ENCODE measurements around the gene NTHL1. TPM values are rescaled to one million over a fixed set of nuclear protein-coding genes. Genes with fewer than 3 reads are reported as not detected.

Gene NTHL1
- total and polyA plus RNA-seq, 2 of the 4 experiments (the other 2 are of a cell fraction) = 22.8 to 28.0 TPM

GRCh38 chr16:2009791-2010510, 37.7 kb downstream of the NTHL1 start, which contains the start of gene ZNF598:
ZNF598 (minus strand) TSS chr16:2009821.
- Histone ChIP-seq H3K9me1 (ENCODE audit: insufficient read depth, low read length) (peaks cover 8% of the 10 kb centered on the region; the same call in 1 of the 2 replicates), H2AFZ (replicated peaks; ENCODE audit: low read length, poor library complexity) (peak within 1 kb of the TSS; percentile 97), H2BK120ac (ENCODE audit: low read depth, low read length) (peak within 1 kb of the TSS; percentile 84), H4K20me1 (ENCODE audit: insufficient read depth, low read length) (peaks cover 42% of the 10 kb centered on the region), H3K4me3 (ENCODE audit: insufficient read depth, low read depth, low read length) (peak within 1 kb of the TSS; percentile 98), H3K27me3 (ENCODE audit: control insufficient read depth, insufficient read depth, low read length) (no peaks in the 10 kb centered on the region), H3K23ac (ENCODE audit: low read depth, low read length) (peak within 1 kb of the TSS; percentile 97), H4K5ac (ENCODE audit: low read depth, low read length) (peak within 1 kb of the TSS; percentile 100), H3K36me3 (ENCODE audit: control insufficient read depth, insufficient read depth, low read length) (peaks cover 9% of the 10 kb centered on the region), H4K91ac (ENCODE audit: insufficient read depth, low read depth, low read length) (peak within 1 kb of the TSS; percentile 95), H3K14ac (replicated peaks; ENCODE audit: low read depth, low read length) (peak within 1 kb of the TSS; percentile 100), H4K8ac (ENCODE audit: low read depth in 2 of 2, low read length in 2 of 2) (peak within 1 kb of the TSS; percentile 99), H2AK5ac (ENCODE audit: low read depth, low read length) (peak within 1 kb of the TSS; percentile 99), H3K27ac (ENCODE audit: insufficient read depth, low read length) (peak within 1 kb of the TSS; percentile 94), H3K4ac (ENCODE audit: low read depth, low read length) (peak within 1 kb of the TSS; percentile 100), H2BK5ac (ENCODE audit: low read depth, low read length, poor library complexity, severe bottlenecking) (peak within 1 kb of the TSS; percentile 95), H3K18ac (ENCODE audit: low read depth, low read length) (peak within 1 kb of the TSS; percentile 99), H2BK20ac (ENCODE audit: low read depth, low read length) (peak within 1 kb of the TSS; percentile 27; the same call in 1 of the 2 replicates), H3K9ac (ENCODE audit: low read depth, low read length) (peak within 1 kb of the TSS; percentile 99), H3K79me1 (ENCODE audit: low read depth in 1 of 2, low read length in 2 of 2) (peaks cover 9 to 52% of the 10 kb centered on the region in 2 experiments; a peak in 3 of 4 replicates), H3K4me1 (ENCODE audit: control insufficient read depth, insufficient read depth, low read length) (peaks cover 20% of the 10 kb centered on the region), H2AK9ac (replicated peaks; ENCODE audit: low read depth, low read length, poor library complexity) (peak within 1 kb of the TSS; percentile 98), H3K56ac (ENCODE audit: extremely low read depth, insufficient read depth, low read length) (peak within 1 kb of the TSS; percentile 95), H3K4me2 (ENCODE audit: low read depth, low read length) (peak within 1 kb of the TSS; percentile 99), H2BK15ac (ENCODE audit: low read depth, low read length) (peak within 1 kb of the TSS; percentile 17; the same call in 1 of the 3 replicates), H3K9me3 (ENCODE audit: control insufficient read depth, insufficient read depth, low read length) (no peaks in the 10 kb centered on the region)
- TSS peak; percentile 98 for BruUV-seq (replicated peaks)
- DNase-seq (peak; percentile 84), ATAC-seq (ENCODE audit: low read depth) (peak; percentile 92)
- TF ChIP-seq MAZ (IDR thresholded peaks at IDR 0.05; ENCODE audit: borderline replicate concordance, low read depth, low read length) (0 out of 2 replicates have a peak, but pooled peaks have one; percentile 18), POLR2A (IDR thresholded peaks at IDR 0.05; ENCODE audit: low read depth, low read length) (peak; percentile 97), CEBPB (IDR thresholded peaks at IDR 0.05; ENCODE audit: low read depth, low read length) (no peak), USF2 (IDR thresholded peaks at IDR 0.05; ENCODE audit: low read depth, low read length) (peak; percentile 79), CHD1 (IDR thresholded peaks at IDR 0.05; ENCODE audit: low read depth, low read length) (no peak), RFX5 (IDR thresholded peaks at IDR 0.05; ENCODE audit: low read depth, low read length) (no peak), MAFK (IDR thresholded peaks at IDR 0.05; ENCODE audit: low read depth, low read length) (no peak), FOS (IDR thresholded peaks at IDR 0.05; ENCODE audit: low read depth, low read length) (no peak), ELK1 (IDR thresholded peaks at IDR 0.05; ENCODE audit: borderline replicate concordance, low read depth, low read length) (no peak), BHLHE40 (IDR thresholded peaks at IDR 0.05; ENCODE audit: low read depth, low read length) (no peak), MXI1 (IDR thresholded peaks at IDR 0.05; ENCODE audit: borderline replicate concordance, low read depth, low read length) (peak; percentile 80), RAD21 (IDR thresholded peaks at IDR 0.05; ENCODE audit: low read length) (no peak)
- ChIA-PET CTCF (no interaction called here), POLR2A (ENCODE audit: unreplicated experiment) (no interaction called here)
- 0% methylated on average over 27 of the region's 52 CpGs; no CpG with 5 or more reads in 1 of the 2 experiments for WGBS, 2 experiments (ENCODE audit: extremely low coverage in 2 of 2, insufficient read length in 1 of 2)
- intact Hi-C loops (cut with micrococcal nuclease) (no loop called here), dilution Hi-C loops (cut with HindIII; ENCODE audit: low sequenced_read_pairs, unreplicated experiment) (no loop called here), in situ Hi-C loops (cut with MboI; ENCODE audit: low sequenced_read_pairs) (no loop called here)
